Kasumi-1 (cell line): ENCODE results near the gene SMIM22.
"Not testable (repeated sequence)": the region's sequence is repeated elsewhere in the genome, so short reads cannot be mapped to it uniquely, and the experiment has no call there.

Experiments
- DNase-seq, 2 experiments: peaks; one replicate each; lab custom pipeline; 2025; lab: John Stamatoyannopoulos, UW

The SMIM22 gene

GRCh38 chr16:4768549-4769305 lies 26.4 kb upstream of the SMIM22 start:
- peak; percentile 59 to 71 for DNase-seq

DNA sequence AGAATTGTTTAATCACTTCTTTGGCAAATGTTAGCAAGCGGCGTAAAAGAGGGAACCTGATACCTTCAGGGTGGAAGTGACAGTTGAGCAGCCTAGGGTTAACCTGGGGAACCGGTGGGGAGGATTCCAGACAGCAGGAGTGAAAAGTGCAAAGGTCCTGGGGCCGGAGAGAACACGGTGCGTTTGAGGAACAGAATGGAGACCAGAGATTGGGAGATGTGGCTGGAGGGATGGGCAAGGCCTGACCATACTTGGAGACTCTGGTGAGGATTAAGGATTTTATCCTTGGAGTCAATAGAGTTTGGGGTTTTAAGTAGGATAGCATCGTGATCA lies 25.9 kb upstream of the SMIM22 start:
- DNase-seq, result no peak

GRCh38 chr16:4771646-4772045 lies 23.5 kb upstream of the SMIM22 start:
- DNase-seq, result no peak

DNA sequence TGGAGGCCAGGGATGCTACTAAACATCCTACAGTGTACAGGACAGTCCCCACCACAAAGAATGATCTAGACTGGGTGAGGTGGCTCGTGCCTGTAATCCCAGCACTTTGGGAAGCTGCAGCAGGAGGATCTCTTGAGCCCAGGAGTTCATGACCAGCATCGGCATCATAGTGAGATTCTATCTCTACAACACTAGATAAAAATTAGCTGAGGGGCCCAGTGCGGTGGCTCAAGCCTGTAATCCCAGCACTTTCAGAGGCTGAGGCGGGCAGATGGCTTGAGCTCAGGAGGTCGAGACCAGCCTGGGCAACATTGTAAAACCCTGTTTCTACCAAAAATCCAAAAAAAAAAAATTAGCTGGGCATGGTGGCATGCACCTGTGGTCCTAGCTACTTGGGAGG lies 22.8 kb upstream of the SMIM22 start:
- no peak for DNase-seq

- no peak for DNase-seq
Measured at GRCh38 chr16:4775005-4775404, 20.2 kb upstream of the SMIM22 start.

- no peak for DNase-seq
Measured at GRCh38 chr16:4776141-4776705, 18.9 kb upstream of the SMIM22 start.

GRCh38 chr16:4777339-4778049 lies 17.7 kb upstream of the SMIM22 start:
- DNase-seq, result no peak

- DNase-seq, result no peak
Measured at GRCh38 chr16:4778050-4778392, 17.1 kb upstream of the SMIM22 start.

DNA sequence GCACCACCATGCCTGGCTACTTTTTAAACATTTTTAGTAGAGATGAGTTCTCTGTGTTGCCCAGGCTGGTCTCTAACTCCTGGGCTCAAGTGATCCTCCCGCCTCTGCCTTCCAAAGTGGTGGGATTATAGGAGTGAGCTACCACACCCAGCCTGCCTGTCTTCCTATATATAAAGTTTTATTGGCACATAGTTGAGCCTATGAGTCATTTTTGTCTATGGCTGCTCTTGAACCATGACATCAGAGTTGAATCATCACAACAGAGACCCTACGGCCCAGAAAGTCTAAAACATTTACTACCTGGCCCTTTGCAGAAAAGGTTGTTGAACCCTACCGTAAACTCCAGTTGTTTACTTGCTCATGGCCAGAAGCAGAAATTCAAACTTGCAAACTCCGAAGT lies 14.9 kb upstream of the SMIM22 start:
- DNase-seq, result no peak

GRCh38 chr16:4783251-4783950 lies 11.8 kb upstream of the SMIM22 start:
- DNase-seq, result no peak

DNA sequence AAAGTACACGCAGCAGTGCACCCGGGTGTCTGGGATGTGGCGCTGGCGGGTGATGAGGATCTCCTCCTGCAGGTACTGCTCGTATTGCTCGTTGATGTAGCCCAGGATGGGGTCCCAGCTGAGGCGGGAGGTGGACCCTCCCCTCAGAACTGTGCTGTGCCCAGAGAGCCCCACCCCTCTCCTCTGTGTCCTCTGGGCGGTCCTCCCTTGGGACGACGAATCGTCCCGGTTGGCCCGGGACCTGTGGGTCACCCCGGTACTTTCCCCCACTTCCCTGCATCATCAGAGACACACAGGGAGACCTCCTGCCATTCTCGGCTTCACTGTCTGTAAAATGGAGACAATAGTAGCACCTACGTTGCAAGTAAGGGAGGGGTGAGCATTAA lies 11.2 kb upstream of the SMIM22 start:
- DNase-seq, result no peak

DNA sequence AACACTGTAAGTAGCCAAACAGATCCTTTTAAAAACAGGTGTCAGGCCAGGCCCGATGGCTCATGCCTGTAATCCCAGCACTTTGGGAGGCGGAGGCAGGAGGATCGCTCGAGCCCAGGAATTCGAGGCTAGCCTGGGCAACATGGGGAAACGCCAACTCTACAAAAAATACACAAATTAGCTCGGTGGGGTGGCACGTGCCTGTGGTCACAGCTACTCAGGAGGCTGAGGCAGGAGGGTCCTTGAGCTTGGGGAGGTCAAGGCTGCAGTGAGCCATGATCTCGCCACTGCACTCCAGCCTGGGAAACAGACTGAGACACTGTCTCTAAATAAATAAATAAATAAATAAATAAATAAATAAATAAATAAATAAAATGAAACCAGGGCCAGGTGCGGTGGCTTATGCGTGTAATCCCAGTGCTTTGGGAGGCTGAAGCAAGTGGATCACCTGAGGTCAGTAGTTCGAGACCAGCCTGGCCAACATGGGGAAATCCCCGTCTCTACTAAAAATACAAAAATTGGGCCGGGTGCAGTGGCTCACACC lies 10.7 kb upstream of the SMIM22 start:
- not testable (repeated sequence) for DNase-seq

- no peak for DNase-seq
Measured at GRCh38 chr16:4785758-4786433, 9.3 kb upstream of the SMIM22 start.

DNA sequence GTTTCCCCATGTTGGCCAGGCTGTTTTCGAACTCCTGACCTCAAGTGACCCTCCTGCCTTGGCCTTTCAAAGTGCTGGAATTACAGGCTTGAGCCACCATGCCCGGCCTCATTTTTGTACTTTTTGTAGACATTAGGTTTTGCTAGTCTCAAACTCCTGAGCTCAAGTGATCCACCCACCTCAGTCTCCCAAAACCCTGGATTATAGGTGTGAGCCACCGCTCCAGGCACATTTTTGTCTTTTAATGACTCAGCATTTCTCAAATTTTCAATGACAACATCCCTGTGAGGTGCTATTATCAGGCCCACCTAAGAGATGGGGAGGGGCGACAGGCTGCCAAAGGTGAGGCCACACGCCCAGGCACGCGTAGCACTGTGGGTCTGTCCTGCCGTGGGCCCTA lies 8.1 kb upstream of the SMIM22 start:
- no peak for DNase-seq

DNA sequence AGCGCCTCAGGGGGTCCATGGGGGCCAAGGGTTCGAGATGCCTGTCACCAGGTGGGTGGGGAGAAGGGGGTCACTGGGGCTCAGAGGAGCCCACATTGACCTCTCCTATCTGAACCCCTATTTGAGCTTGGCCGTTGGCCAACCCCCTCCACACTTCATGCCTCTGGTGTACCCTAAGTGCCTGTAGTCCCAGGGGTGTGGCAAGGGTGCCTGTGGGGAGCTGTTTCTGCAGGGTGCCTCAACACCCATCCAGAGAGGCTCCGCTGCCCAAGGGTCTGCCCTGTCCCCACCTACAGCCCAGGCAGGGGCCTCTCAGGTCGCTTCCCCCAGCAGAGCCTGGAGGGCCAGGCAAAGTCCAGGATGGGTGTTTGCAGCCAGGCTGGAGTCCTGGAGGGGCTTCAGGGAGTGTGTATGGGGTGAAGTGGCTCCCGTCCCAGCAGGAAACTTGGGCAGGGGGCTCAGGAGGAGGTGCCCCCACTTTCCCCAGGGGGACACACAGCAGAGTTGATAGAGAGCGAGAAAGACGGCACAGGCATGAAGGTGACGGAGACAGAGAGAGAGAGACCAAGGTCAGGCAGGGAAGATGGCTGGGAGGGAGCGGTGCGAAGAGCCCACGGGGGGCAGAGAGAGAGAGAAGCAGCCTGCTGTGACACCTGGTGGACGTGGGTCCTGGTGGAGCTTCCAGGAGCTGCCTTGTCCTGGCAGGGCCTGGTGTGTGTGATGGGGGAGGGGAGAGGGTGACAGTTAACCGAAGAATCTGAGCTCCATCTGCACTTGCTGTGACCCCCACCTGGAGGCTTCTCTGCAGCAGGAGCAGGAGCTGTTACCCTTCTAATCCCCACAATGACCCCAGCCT lies 7.3 kb upstream of the SMIM22 start, which contains the start of gene SEPTIN12:
TSS of gene SEPTIN12 (minus strand) at position 719 of the 856 bp plus-strand sequence. CDS start at position 19, 700 bp downstream.
- DNase-seq, result no peak

DNA sequence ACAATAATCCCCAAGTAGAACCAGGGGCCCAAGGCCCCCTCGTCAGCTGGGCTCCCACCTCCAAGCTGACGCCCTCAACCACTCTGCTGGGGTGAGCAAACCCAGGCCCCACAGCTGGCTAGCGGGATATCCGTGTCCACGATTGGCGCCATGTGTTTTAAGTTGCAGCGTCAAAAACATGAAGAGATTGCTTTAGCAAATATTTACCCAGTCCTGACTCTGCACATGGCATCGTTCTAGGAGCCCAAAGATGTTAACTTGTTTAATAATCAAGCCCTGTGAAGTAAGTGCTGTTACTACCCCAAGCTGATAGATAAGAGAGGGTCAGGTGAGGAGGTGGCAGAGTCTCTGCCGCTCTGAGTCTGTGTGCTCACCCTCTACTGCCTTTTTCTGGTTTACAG lies 6.7 kb upstream of the SMIM22 start:
- no peak for DNase-seq

- DNase-seq, result no peak
Measured at GRCh38 chr16:4788910-4789309, 6.3 kb upstream of the SMIM22 start.

GRCh38 chr16:4790261-4790660 lies 4.9 kb upstream of the SMIM22 start:
- no peak for DNase-seq

DNA sequence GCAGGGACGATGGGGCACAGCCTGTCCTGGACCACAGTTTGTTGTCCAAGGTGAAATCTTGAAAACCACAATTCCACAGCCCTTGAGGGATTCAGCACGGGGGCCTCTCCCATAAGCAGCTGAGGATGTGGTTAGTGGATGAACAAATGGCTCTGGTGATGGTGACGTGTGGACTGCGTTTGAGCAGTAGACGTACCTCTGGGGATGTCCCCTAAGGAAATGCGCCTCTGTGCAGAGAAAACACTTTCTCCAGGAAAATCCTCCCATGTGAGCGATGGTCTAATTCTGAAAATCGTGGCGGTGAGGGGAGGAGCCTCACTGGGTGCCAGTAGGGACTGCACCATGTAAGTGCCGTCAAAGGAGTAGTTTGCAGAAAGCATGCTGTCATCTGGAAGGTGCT lies 4.3 kb upstream of the SMIM22 start:
- DNase-seq, result no peak

DNA sequence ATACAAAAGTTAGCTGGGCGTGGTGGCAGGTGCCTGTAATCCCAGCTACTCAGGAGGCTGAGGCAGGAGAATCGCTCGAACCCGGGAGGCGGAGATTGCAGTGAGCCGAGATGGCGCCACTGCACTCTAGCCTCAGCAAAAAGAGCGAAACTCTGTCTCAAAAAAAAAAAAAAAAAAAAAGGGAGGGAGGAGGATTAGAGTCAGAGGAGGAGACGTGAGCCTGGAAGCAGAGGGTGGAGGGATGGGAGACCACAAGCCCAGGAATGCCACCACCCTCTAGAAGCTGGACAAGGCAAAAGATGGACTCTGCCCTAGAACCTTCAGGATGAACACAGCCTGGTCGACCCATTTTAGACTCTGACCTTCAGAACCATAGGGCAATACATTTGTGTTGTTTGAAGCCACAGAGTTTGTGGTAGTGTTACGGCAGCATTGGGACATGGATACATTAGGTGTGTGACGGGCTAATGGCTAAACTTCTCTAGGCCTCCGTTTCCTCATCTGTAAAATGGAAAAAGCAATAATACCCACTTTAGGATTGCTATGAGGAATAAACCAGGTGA lies 2.1 kb upstream of the SMIM22 start:
- DNase-seq, result no peak
